C4-2B (cell line): ENCODE data around the gene TIMM21.

Source experiments
- ZFX ChIP-seq: fragments of 450-650 bp; IDR thresholded peaks from 2 replicates; pipeline ENCODE4 v1.6.1; 2017
- TF ChIP-seq, protein P1 (sequence below): fragments of 450-650 bp; conservative IDR thresholded peaks from 2 replicates; pipeline ENCODE4 v1.5.1; 2017; ENCODE audit warnings: mild to moderate bottlenecking

DNA sequence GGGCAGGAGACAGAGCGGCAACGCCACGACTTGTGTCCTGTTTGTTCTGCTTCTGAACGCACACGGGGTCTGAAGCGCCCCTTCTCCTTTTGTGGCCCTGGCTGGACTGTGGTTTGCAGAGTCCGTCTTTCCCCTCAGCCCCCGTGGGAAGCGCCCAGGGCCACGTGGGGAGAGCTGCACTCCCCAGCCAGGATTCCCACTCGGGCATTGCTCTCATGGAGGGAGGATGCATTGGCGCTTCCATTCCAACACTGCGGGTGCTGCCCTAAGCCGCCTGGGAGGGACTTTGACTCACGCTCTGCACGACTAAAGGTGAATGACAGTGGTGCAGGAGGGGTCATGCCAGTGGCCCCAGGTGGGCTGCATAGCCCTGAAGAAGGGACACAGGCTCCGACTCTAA is 52.5 kb downstream of the TIMM21 start:
- TF ChIP-seq, protein P1, sequence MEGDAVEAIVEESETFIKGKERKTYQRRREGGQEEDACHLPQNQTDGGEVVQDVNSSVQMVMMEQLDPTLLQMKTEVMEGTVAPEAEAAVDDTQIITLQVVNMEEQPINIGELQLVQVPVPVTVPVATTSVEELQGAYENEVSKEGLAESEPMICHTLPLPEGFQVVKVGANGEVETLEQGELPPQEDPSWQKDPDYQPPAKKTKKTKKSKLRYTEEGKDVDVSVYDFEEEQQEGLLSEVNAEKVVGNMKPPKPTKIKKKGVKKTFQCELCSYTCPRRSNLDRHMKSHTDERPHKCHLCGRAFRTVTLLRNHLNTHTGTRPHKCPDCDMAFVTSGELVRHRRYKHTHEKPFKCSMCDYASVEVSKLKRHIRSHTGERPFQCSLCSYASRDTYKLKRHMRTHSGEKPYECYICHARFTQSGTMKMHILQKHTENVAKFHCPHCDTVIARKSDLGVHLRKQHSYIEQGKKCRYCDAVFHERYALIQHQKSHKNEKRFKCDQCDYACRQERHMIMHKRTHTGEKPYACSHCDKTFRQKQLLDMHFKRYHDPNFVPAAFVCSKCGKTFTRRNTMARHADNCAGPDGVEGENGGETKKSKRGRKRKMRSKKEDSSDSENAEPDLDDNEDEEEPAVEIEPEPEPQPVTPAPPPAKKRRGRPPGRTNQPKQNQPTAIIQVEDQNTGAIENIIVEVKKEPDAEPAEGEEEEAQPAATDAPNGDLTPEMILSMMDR: no peak
- no peak for TF ChIP-seq ZFX
